Chondrocyte (in vitro differentiated cells): Measurements from ENCODE around the gene NOTCH1. TPM values are rescaled to one million over a fixed set of nuclear protein-coding genes. Genes with fewer than 3 reads are reported as not detected.

Experiments
- DNase-seq: peaks from one replicate; pipeline ENCODE4 v3.0.0; 2021; ENCODE audit warnings: mixed read lengths, low spot score
- H3K27ac Mint-ChIP-seq: one replicate; pipeline ENCODE4 v1.8.0; 2021; ENCODE audit warnings: mild to moderate bottlenecking, moderate library complexity, mixed read lengths; ENCODE audit not compliant: unreplicated experiment
- H3K27me3 Mint-ChIP-seq: 2 replicates; pipeline ENCODE4 v1.8.0; 2021; ENCODE audit warnings: low read depth, mixed read lengths
- H3K36me3 Mint-ChIP-seq: 2 replicates; pipeline ENCODE4 v1.8.0; 2021; ENCODE audit warnings: low read depth, mixed read lengths
- H3K4me1 Mint-ChIP-seq: 2 replicates; pipeline ENCODE4 v1.8.0; 2021; ENCODE audit warnings: low read depth, mild to moderate bottlenecking, mixed read lengths
- H3K4me3 Mint-ChIP-seq: one replicate; pipeline ENCODE4 v1.8.0; 2021; ENCODE audit warnings: mild to moderate bottlenecking, moderate library complexity, mixed read lengths; ENCODE audit not compliant: unreplicated experiment
- H3K9me3 Mint-ChIP-seq: 2 replicates; pipeline ENCODE4 v1.8.0; 2021; ENCODE audit warnings: low read depth, mixed read lengths
- CTCF ChIP-seq: fragments of 200-600 bp; sonication (generic); IDR thresholded peaks from 2 replicates; pipeline ENCODE4 v1.5.0; 2021; ENCODE audit warnings: antibody characterized with exemption, mild to moderate bottlenecking, moderate library complexity
- total RNA-seq: library from RNA; stranded (reverse); gene quantifications from 3 replicates; pipeline ENCODE4 v1.2.1, GENCODE V29; 2021

NOTCH1 gene
- total RNA-seq, 1 donor from 2014 or later: 28.7 TPM

GRCh38 chr9:136543830-136544547 is 1.9 kb downstream of the NOTCH1 start:
- Mint-ChIP-seq H3K36me3 (peaks cover 2% of the 10 kb centered on the region), H3K27ac (no peak overlapping the region), H3K27me3 (no peaks in the 10 kb centered on the region), H3K4me1 (peaks cover 22% of the 10 kb centered on the region), H3K9me3 (no peaks in the 10 kb centered on the region), H3K4me3 (peak overlapping the region; percentile 78)
- no peak for DNase-seq
- no peak for TF ChIP-seq CTCF

- Mint-ChIP-seq H3K27ac (no peak overlapping the region), H3K27me3 (no peaks in the 10 kb centered on the region), H3K9me3 (no peaks in the 10 kb centered on the region), H3K4me3 (peak overlapping the region; percentile 33), H3K36me3 (peaks cover 2% of the 10 kb centered on the region), H3K4me1 (peaks cover 23% of the 10 kb centered on the region)
- no peak for TF ChIP-seq CTCF
- DNase-seq: no peak
Observed at GRCh38 chr9:136543280-136543679, 2.6 kb downstream of the NOTCH1 start.

GRCh38 chr9:136542241-136543040 is 3.4 kb downstream of the NOTCH1 start:
- Mint-ChIP-seq H3K27ac (no peak overlapping the region), H3K4me3 (peak overlapping the region; percentile 33), H3K9me3 (no peaks in the 10 kb centered on the region), H3K27me3 (no peaks in the 10 kb centered on the region), H3K36me3 (peaks cover 2% of the 10 kb centered on the region), H3K4me1 (peaks cover 19% of the 10 kb centered on the region)
- no peak for DNase-seq
- TF ChIP-seq CTCF: no peak

- H3K9me3 Mint-ChIP-seq: no peaks in the 10 kb centered on the region
- H3K4me1 Mint-ChIP-seq: peaks cover 13% of the 10 kb centered on the region
- H3K4me3 Mint-ChIP-seq: no peak overlapping the region
Observed at GRCh38 chr9:136541709-136542108, 4.1 kb downstream of the NOTCH1 start.

More at GRCh38 chr9:136541709-136542108, 4.1 kb downstream of the NOTCH1 start:
- Mint-ChIP-seq H3K36me3 (peaks cover 2% of the 10 kb centered on the region), H3K27me3 (no peaks in the 10 kb centered on the region), H3K27ac (no peak overlapping the region)
- TF ChIP-seq CTCF: no peak
- no peak for DNase-seq
